GM18868 (cell line): ENCODE data around the gene FBXW4.

Experiments used
- ATAC-seq: cut with Tn5 transposase; IDR thresholded peaks from one replicate; pipeline ENCODE4 v1.9.1; 2021; ENCODE audit warnings: mild to moderate bottlenecking, moderate library complexity; ENCODE audit not compliant: unreplicated experiment

Gene FBXW4

GRCh38 chr10:101696632-101697031, 1.7 kb upstream of the FBXW4 start:
- ATAC-seq: no peak

- ATAC-seq: peak; percentile 2
Measured at GRCh38 chr10:101695404-101695890, 477 bp upstream of the FBXW4 start.

- ATAC-seq: peak; percentile 58
Measured at GRCh38 chr10:101693978-101694673, 844 bp downstream of the FBXW4 start.

GRCh38 chr10:101693651-101693977, 1.4 kb downstream of the FBXW4 start:
- ATAC-seq: peak; percentile 14

GRCh38 chr10:101691081-101691480, 3.9 kb downstream of the FBXW4 start:
- ATAC-seq: no peak

- ATAC-seq: no peak
Measured at GRCh38 chr10:101690461-101690860, 4.5 kb downstream of the FBXW4 start.

GRCh38 chr10:101687071-101687658, 7.8 kb downstream of the FBXW4 start:
- no peak for ATAC-seq

- no peak for ATAC-seq
Measured at GRCh38 chr10:101686133-101686925, 8.6 kb downstream of the FBXW4 start.

GRCh38 chr10:101684782-101685181, 10.2 kb downstream of the FBXW4 start:
- ATAC-seq: no peak

- no peak for ATAC-seq
Measured at GRCh38 chr10:101683276-101683675, 11.7 kb downstream of the FBXW4 start.

- ATAC-seq: no peak
Measured at GRCh38 chr10:101682172-101682825, 12.7 kb downstream of the FBXW4 start.

GRCh38 chr10:101676565-101676964, 18.4 kb downstream of the FBXW4 start:
- ATAC-seq: no peak

- no peak for ATAC-seq
Measured at GRCh38 chr10:101675115-101675514, 19.9 kb downstream of the FBXW4 start.

- ATAC-seq: no peak
Measured at GRCh38 chr10:101672536-101672935, 22.4 kb downstream of the FBXW4 start.

- ATAC-seq: peak; percentile 53
Measured at GRCh38 chr10:101671453-101671852, 23.5 kb downstream of the FBXW4 start.

GRCh38 chr10:101670635-101671034, 24.3 kb downstream of the FBXW4 start:
- no peak for ATAC-seq

- no peak for ATAC-seq
Measured at GRCh38 chr10:101669181-101669580, 25.8 kb downstream of the FBXW4 start.

GRCh38 chr10:101668566-101668965, 26.4 kb downstream of the FBXW4 start:
- ATAC-seq: no peak

GRCh38 chr10:101666083-101666482, 28.9 kb downstream of the FBXW4 start:
- ATAC-seq: no peak

GRCh38 chr10:101663097-101663496, 31.9 kb downstream of the FBXW4 start:
- ATAC-seq: no peak

GRCh38 chr10:101660256-101660655, 34.7 kb downstream of the FBXW4 start:
- no peak for ATAC-seq
